HS-27A (cell line): ENCODE results near the gene LMOD1.

Experiments
- DNase-seq: peaks from one replicate; pipeline ENCODE4 v3.0.0-alpha.2; 2012; ENCODE audit warnings: low read depth, missing footprints

Gene LMOD1

GRCh38 chr1:201891451-201892045 is 54.8 kb downstream of the LMOD1 start:
- no peak for DNase-seq

GRCh38 chr1:201890806-201891450 is 55.4 kb downstream of the LMOD1 start:
- DNase-seq = no peak

- DNase-seq = no peak
Measured at GRCh38 chr1:201890223-201890622, 56.1 kb downstream of the LMOD1 start.

GRCh38 chr1:201889090-201889968 is 57.0 kb downstream of the LMOD1 start:
- no peak for DNase-seq

GRCh38 chr1:201888282-201889089 is 57.9 kb downstream of the LMOD1 start, which contains the start of gene SHISA4:
TSS of gene SHISA4 (plus strand) at chr1:201888898. CDS start at chr1:201888995, 97 bp downstream.
- DNase-seq = no peak

GRCh38 chr1:201887116-201887866 is 59.1 kb downstream of the LMOD1 start:
- no peak for DNase-seq

GRCh38 chr1:201886103-201886885 is 60.1 kb downstream of the LMOD1 start:
- DNase-seq = no peak

- no peak for DNase-seq
Measured at GRCh38 chr1:201885531-201886075, 60.7 kb downstream of the LMOD1 start.

- no peak for DNase-seq
Measured at GRCh38 chr1:201884425-201884824, 61.9 kb downstream of the LMOD1 start.

- no peak for DNase-seq
Measured at GRCh38 chr1:201883786-201884185, 62.6 kb downstream of the LMOD1 start.

GRCh38 chr1:201883266-201883665 is 63.1 kb downstream of the LMOD1 start:
- DNase-seq = no peak

- DNase-seq = no peak
Measured at GRCh38 chr1:201882665-201883132, 63.6 kb downstream of the LMOD1 start.

GRCh38 chr1:201881617-201882016 is 64.7 kb downstream of the LMOD1 start:
- DNase-seq = no peak

GRCh38 chr1:201880928-201881571 is 65.3 kb downstream of the LMOD1 start:
- DNase-seq = no peak

- DNase-seq = no peak
Measured at GRCh38 chr1:201877877-201878401, 68.4 kb downstream of the LMOD1 start.

- DNase-seq = no peak
Measured at GRCh38 chr1:201876148-201876818, 70.1 kb downstream of the LMOD1 start.

- DNase-seq = no peak
Measured at GRCh38 chr1:201874672-201875071, 71.7 kb downstream of the LMOD1 start.

GRCh38 chr1:201870397-201870796 is 76.0 kb downstream of the LMOD1 start:
- no peak for DNase-seq

GRCh38 chr1:201861448-201861847 is 84.9 kb downstream of the LMOD1 start:
- no peak for DNase-seq
